Fibroblast of skin of right biceps (primary cell): ENCODE data around the gene UTP11.
"Not testable (repeated sequence)": the region's sequence is repeated elsewhere in the genome, so short reads cannot be mapped to it uniquely, and the experiment has no call there.

ENCODE experiments used
- DNase-seq: peaks from one replicate; pipeline ENCODE4 v3.0.0-alpha.2; 2013

Gene UTP11

GRCh38 chr1:38012363-38013226 lies at the start of gene UTP11:
Gene UTP11 (plus strand): TSS chr1:38012734. CDS start chr1:38012803, 69 bp downstream.
- DNase-seq = peak; percentile 100

- not testable (repeated sequence) for DNase-seq
Measured at GRCh38 chr1:37964106-37964505, 48.4 kb upstream of the UTP11 start.

GRCh38 chr1:37965301-37965700 lies 47.2 kb upstream of the UTP11 start:
- DNase-seq = no peak

GRCh38 chr1:37973684-37974083 lies 38.9 kb upstream of the UTP11 start:
- DNase-seq = not testable (repeated sequence)

GRCh38 chr1:37974567-37974966 lies 38.0 kb upstream of the UTP11 start:
- DNase-seq = no peak

GRCh38 chr1:37975083-37975482 lies 37.5 kb upstream of the UTP11 start:
- peak; percentile 56 for DNase-seq

GRCh38 chr1:37978541-37978940 lies 34.0 kb upstream of the UTP11 start:
- DNase-seq = no peak

- no peak for DNase-seq
Measured at GRCh38 chr1:37983546-37983945, 29.0 kb upstream of the UTP11 start.

GRCh38 chr1:37987679-37988078 lies 24.9 kb upstream of the UTP11 start:
- no peak for DNase-seq

GRCh38 chr1:37989361-37989930 lies 23.1 kb upstream of the UTP11 start:
- no peak for DNase-seq

GRCh38 chr1:37994886-37995566 lies 17.5 kb upstream of the UTP11 start:
- no peak for DNase-seq

- peak; percentile 97 for DNase-seq
Measured at GRCh38 chr1:37995751-37996345, 16.7 kb upstream of the UTP11 start.

GRCh38 chr1:37997256-37998088 lies 15.1 kb upstream of the UTP11 start:
- DNase-seq = no peak

GRCh38 chr1:37998089-37998808 lies 14.3 kb upstream of the UTP11 start:
- DNase-seq = no peak

GRCh38 chr1:37998913-37999429 lies 13.6 kb upstream of the UTP11 start:
- DNase-seq = no peak

- peak; percentile 84 for DNase-seq
Measured at GRCh38 chr1:37999430-38000232, 12.9 kb upstream of the UTP11 start.

- DNase-seq = no peak
Measured at GRCh38 chr1:38000233-38000528, 12.4 kb upstream of the UTP11 start.

- peak; percentile 92 for DNase-seq
Measured at GRCh38 chr1:38000529-38001455, 11.7 kb upstream of the UTP11 start.
